ENCODE results near the gene COL5A3.
"Not testable (repeated sequence)": the region's sequence is repeated elsewhere in the genome, so short reads cannot be mapped to it uniquely, and the experiment has no call there.

The COL5A3 gene

DNA sequence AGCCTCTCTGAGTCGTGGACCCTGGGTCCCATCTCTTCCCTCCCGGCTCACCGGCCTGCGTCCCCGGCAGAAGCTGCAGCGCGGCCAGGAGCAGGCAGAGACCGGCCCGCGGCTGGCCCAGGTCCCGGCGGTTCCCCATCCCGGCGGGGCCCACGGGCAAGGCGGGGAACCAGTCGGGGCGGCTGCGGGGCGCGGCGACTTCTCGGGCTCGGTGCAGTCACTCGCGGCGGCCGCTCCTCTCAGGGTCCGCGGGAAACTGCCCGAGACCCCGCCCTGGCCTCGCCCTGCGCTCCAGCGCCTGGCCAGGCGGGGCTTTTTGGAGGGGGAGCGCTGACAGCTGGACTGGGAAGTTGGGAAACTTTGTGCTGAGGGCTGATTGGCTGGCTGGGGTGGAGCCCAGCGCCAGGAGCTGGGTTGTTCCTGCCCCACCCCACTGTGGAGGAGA lies at the start of gene COL5A3:
TSS of gene COL5A3 (minus strand) at position 258 of the 445 bp plus-strand sequence. CDS start at position 139, 119 bp downstream.
- peak; percentile 31 for DNase-seq

DNA sequence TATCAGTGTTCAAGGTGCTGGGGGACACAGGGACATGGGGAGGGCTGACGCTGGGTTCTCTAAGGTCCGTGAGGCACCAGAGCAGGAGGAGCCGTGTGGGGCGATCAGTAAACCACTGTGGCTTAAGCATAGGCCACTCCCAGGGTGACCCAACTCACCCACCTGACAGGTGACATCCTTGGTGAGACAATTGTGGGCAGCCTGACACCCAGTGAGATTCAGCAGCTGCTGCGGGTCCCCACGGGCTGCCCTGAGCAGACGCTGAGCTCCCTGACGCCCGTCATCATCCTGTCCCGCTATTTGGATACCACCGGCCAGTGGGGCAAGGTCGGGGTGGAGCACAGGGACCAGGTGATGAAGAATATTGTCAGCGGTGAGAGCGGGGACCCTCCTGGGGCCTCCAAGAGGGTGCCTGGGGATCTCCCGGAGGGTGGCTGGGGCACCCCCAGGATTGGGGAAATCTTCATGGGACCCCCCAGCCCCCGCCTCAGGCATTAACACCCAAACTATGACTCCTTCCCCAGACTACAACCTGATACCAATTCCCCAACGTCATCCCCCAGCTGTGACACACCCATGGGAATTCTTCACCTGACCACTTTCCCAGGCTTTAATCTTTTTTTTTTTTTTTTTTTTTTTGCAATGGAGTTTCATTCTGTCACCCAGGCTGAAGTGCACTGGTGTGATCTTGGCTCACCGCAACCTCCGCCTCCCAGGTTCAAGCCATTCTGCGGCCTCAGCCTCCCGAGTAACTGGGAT lies 42.5 kb upstream of the COL5A3 start:
- no peak for DNase-seq

DNA sequence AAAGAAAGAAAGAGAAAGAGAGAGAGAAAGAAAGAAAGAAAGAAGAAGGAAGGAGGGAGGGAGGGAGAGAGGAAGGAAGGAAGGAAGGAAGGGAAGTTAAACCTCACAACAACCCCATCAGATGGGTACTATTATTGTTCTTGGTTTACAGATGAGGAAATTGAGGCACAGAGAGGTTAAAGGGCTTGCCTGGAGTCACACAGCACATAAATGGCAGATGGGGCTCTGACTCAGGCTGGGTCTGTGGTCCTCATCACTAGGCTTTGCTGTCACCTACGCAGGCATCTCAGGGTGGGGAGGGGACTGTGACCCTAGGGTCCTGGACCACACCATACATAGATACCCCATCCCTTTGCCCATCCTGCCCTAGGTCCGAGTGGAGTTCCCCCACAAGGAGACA lies 39.3 kb upstream of the COL5A3 start:
- DNase-seq, result no peak

GRCh38 chr19:10045371-10045770 lies 35.1 kb upstream of the COL5A3 start:
- DNase-seq, result no peak

GRCh38 chr19:10044390-10044789 lies 34.1 kb upstream of the COL5A3 start:
- no peak for DNase-seq

DNA sequence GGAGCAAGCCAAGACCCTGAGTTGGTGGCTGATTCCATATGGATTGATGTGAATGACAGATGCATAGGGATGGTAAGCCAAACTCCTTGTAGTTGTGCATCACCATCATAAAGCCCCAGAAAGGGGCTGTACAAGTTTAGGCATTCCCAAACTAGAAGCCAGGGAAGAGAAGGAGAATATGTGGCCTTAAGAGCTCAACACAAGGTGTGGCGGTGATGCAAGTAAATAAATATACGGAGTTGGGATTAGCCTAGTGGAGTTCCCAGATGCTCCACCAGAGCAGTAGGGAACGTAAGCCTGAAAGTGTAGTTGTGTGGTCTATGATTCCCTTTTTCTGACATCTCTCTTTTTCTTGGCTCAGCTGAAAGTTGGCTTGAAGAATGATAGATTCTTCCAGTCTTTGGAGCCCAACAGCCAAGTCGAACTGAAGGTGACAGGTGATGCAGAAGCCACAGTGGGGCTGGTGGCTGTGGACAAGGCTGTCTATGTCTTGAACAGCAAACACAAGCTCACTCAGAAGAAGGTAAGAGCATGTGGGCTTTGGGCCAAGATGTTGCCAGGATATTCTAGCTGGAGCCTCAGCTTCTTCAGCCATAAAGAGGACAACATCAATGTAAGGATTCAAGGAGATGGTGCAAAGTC lies 33.1 kb upstream of the COL5A3 start:
- no peak for DNase-seq

GRCh38 chr19:10037809-10038208 lies 27.5 kb upstream of the COL5A3 start:
- no peak for DNase-seq

DNA sequence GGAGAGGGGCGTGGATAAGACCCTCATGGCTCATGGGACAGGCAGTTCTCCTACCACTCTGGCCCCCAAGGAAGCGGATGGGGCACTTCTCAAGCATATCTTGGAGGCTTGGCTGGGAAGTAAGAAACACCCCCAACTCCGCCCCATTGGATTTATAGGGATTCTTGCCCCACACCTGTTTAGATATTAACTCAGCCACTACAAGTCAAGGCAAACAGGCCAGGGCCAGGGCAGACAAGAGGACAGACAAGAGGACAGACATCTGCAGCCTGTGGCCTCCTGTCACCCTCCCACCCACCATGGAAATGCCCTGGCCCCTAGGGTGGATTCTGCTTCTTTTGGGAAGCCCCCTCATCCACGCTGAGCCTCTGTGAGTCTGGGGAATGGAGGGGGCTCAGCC lies 27.1 kb upstream of the COL5A3 start:
- no peak for DNase-seq

DNA sequence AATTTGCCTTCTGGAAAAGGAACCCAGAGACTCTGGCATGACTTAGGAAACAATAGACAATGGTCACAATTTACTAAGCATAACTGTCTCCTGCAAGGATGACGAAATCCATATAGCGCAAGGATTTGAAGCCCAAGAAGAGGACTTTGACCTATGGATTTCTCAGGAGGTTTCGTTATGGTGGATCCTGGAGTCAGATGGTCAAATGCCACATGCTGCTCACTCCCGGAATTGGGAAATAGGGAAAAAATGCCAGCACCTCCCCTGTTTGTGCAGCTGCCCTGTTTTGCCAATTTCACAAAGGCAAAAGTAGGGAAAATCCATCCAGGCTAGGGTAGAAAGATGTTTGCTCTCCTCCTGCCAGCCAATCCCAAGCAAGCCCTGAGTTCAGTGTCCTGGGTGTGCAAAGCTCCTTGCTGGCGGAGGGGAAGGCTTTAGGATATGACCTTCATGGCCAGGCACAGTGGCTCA lies 26.3 kb upstream of the COL5A3 start:
- no peak for DNase-seq

DNA sequence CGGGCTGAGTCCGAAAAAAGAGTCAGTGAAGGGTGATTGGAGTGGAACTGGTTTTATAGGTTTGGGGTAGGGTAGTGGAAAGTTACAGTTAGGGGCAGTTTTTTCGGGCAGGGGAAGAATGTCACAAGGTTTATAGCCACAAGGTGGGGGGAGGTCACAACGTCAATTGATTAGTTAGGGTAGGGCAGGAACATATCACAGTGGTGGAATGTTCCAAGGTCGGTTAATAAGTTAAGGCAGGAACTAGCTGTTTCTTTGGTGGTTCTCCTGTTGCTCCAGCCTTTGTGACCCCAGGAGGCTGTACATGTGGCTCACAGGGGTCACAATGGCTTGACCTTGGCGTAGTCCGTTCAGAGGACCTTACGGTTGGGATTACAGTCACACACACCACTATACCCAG lies 23.3 kb upstream of the COL5A3 start:
- DNase-seq, result no peak

DNA sequence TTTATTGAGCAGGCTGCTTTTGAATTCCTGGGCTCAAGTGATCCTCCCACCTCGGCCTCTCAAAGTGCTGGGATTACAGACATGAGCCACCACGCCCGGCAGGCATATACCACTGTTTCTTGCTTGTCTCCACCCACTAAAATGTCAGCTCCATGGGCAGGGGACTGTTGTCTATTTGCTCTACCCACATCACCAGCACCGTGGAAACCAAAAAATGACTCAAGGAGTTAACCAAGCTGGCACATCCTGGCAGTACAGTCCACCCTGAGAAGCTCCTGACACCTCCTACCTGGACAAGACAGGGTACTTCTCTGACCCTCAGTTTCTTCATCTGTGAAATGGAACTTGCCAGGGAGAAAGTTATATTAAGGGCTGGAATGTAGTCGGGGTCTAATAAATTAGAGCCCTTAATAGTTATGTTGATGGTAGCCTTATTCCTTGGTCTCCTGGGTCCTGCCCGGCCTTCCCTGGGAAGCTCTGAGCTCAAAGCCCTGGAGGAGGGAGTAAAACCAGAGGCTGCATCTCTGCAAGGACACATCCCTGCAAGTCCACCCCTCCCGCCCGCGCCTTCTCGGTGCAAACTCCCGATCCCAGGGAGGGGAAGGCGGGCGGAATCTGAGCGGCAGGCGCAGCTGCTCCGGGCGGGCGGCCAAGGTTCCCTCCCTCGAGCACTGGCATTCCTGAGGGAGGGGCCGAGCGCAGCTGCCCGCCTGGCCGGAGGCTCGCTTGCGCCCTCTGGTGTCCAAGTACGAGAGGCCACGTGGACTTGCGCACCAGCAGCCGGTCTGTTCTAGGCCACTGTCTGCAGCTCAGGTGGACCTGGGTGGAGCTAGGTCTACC lies 17.1 kb upstream of the COL5A3 start:
- peak; percentile 93 for DNase-seq

DNA sequence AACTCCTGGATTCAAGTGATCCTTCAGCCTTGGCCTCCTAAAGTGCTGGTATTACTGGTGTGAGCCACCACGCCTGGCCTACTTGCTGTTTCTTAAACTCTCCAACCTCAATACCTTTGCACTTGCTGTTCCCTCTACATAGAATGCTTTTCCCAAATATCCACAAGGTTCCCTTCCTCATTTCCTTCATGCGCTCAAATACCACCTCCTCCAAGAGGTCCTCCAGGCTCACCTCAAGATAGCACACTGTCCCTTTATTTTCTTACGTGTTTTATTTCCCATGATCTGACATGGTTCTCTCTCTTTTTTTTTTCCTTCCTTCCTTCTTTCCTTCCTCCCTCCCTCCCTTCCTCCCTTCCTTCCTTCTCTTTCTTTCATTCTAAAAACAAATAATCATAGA lies 16.4 kb upstream of the COL5A3 start:
- no peak for DNase-seq

DNA sequence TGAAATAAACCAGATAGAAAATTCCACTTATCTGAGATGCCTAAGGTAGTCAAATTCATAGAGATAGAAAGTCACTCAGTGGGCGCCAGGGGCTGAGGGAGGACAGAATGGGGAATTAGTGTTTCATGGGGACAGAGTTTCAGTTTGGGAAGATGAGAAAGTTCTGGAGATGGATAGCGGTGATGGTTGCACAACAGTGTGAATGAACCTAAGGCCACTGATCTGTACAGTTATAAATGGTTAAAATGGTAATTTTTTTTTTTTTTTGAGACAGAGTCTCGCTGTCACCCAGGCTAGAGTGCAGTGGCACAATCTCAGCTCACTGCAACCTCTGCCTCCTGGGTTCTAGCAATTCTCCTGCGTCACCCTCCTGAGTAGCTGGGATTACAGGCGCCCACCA lies 12.8 kb upstream of the COL5A3 start:
- not testable (repeated sequence) for DNase-seq

DNA sequence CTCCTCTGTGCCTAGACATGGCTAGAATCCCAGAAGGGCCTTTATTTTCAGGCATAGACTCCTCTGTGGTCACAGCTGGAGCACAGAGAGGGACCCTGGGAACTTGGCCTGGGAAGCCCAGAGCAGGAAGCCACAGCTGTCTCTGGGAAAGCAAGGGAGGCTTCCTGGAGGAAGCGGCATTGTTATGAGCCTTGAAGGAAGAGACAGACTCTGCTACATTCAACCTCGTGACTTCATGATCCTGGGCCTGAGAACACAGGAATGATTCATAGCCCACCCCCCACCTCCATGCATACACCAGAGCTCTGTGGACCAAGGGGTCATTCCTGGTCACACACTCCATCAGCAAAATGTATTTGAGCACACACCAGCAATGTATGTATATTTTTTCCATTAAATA lies 11.6 kb upstream of the COL5A3 start:
- DNase-seq, result peak; percentile 22

- no peak for DNase-seq
These were observed 11.1 kb upstream of the COL5A3 start for GRCh38 chr19:10021446-10021845.

GRCh38 chr19:10020851-10021250 lies 10.5 kb upstream of the COL5A3 start:
- no peak for DNase-seq

DNA sequence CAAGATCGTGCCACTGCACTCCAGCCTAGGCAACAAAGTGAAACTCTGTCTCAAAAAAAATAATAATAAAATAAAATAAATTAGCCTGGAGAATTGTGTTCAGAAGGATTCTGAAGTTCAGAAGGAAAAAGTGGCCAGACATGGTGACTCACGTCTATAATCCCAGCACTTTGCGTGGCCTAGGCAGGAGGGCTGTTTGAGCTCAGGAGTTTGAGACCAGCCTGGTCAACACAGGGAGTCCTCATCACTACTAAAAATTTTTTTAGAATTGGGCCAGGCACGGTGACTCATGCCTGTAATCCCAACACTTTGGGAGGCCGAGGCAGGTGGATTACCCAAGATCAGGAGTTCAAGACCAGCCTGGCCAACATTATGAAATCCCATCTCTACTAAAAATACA lies 8.9 kb upstream of the COL5A3 start:
- peak; percentile 34 for DNase-seq

DNA sequence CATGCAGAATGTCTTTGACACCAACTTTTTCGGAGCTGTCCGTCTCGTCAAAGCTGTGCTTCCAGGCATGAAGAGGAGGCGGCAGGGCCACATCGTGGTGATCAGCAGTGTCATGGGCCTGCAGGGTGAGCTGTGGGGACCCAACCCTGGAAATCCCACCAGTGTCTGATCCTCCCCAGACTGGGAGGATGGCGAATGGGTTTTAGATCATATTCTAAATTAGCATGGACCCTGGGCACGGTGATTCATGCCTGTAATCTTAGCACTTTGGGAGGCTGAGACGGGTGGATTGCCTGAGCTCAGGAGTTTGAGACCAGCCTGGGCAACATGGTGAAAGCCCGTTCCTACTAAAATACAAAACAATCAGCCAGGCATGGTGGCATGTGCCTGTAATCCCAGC lies 8.5 kb upstream of the COL5A3 start:
- no peak for DNase-seq

DNA sequence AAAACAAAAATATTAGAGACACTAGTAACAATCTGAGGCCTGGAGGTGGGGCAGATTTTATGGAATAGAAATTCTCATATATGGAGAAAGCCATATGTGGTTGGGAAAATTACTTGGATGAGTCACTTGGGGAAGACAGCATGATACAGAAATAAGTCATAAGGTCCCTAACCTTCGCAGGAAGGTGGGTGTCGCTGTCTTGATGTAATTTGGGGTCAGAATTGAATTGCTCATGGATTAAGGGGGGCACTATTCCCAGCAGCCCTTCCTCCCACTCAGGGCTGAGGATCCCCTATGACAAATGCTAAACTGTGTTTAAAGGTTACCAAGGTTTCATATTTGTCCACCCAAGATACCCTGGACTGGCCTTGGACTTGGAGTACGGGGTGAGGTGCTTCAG lies 8.0 kb upstream of the COL5A3 start:
- peak; percentile 76 for DNase-seq

GRCh38 chr19:10013834-10014618 lies 3.7 kb upstream of the COL5A3 start:
- DNase-seq, result no peak

DNA sequence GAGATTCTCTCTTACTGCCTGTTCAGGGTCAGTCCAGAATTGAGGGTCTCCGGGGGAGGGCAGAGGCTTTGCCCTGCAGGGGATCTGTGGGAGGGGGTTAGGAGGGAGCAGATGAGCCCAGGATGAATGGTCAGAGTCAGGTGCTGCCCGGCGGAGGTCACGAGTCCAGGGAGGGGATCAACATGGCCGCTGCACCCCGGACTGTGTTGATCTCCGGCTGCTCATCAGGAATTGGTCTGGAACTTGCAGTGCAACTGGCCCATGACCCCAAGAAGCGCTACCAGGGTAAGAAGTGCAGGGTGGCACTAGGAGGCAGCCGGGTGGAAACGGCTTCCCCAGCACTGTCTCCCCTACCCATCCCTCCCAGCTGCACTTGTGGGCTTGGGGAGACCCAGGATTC lies 3.0 kb upstream of the COL5A3 start, which contains the start of gene RDH8:
TSS of gene RDH8 (plus strand) at position 168 of the 400 bp plus-strand sequence. CDS start at position 183, 15 bp downstream.
- no peak for DNase-seq

DNA sequence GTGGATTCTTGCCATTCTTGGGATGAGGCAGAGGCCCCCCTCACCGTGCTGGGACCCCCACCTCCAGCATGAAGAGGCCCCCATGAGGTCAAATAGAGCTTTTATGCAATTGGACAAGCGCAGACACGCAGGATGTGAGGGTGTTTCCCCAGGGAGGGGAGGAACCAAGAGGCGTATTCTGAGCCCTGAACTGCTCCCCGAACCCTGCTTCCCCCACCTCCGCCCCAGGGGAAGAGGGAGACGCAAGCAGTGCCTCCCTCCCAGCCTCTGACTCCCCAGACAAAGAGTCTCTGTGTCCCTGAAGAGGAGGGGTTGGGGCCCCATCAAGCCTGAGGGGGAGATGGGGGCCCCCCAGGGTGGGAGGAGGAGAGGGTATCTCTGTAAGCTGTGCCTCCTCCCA lies 1.7 kb upstream of the COL5A3 start:
- DNase-seq, result no peak

GRCh38 chr19:10010939-10011338 lies 635 bp upstream of the COL5A3 start:
- no peak for DNase-seq
